ENCODE results near the gene HCFC1. TPM values are rescaled to one million over a fixed set of nuclear protein-coding genes. Genes with fewer than 3 reads are reported as not detected.

HCFC1 gene
- total and polyA plus RNA-seq, 9 of the 15 experiments (the other 6 are each of a cell fraction or from before 2014, with no cell fraction given): 2.8 to 133 (median 17.1) TPM

DNA sequence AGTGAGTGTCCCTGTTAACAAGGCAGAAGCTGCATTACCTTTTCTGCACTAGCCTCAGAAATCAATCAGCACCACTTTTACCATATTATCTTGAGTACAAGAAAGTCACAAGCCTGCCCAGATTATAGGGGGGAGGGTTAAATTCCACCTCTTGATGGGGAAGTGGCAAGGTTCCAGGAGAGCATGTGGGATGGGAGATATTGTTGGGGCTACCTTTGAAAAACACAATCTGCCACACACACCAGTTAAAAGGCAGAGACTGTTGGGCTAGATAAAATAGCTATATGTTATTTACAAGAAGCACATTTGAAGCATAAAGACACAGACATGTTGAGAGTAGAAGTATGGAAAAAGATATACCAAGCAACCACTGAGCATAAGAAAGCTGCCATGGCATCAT, 73.7 kb downstream of the HCFC1 start (continued):
- no peak for TF ChIP-seq ZNF124 (CRISPR knock-in tag; IDR thresholded peaks at IDR 0.05)
- TF ChIP-seq ZNF57 (CRISPR knock-in tag; IDR thresholded peaks at IDR 0.05): no peak
- TF ChIP-seq, protein P1, sequence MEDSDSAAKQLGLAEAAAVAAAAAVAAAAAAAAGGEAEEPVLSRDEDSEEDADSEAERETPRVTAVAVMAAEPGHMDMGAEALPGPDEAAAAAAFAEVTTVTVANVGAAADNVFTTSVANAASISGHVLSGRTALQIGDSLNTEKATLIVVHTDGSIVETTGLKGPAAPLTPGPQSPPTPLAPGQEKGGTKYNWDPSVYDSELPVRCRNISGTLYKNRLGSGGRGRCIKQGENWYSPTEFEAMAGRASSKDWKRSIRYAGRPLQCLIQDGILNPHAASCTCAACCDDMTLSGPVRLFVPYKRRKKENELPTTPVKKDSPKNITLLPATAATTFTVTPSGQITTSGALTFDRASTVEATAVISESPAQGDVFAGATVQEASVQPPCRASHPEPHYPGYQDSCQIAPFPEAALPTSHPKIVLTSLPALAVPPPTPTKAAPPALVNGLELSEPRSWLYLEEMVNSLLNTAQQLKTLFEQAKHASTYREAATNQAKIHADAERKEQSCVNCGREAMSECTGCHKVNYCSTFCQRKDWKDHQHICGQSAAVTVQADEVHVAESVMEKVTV (CRISPR knock-in tag; IDR thresholded peaks at IDR 0.05): no peak
- no peak for TF ChIP-seq CREBBP (IDR thresholded peaks at IDR 0.05; ENCODE audit: low read depth, low read length)
- TF ChIP-seq BDP1 (IDR thresholded peaks at IDR 0.05; ENCODE audit: insufficient read depth, insufficient read length): no peak
- TF ChIP-seq, protein P2, sequence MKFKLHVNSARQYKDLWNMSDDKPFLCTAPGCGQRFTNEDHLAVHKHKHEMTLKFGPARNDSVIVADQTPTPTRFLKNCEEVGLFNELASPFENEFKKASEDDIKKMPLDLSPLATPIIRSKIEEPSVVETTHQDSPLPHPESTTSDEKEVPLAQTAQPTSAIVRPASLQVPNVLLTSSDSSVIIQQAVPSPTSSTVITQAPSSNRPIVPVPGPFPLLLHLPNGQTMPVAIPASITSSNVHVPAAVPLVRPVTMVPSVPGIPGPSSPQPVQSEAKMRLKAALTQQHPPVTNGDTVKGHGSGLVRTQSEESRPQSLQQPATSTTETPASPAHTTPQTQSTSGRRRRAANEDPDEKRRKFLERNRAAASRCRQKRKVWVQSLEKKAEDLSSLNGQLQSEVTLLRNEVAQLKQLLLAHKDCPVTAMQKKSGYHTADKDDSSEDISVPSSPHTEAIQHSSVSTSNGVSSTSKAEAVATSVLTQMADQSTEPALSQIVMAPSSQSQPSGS (CRISPR knock-in tag; IDR thresholded peaks at IDR 0.05): no peak
- TF ChIP-seq, protein P3, sequence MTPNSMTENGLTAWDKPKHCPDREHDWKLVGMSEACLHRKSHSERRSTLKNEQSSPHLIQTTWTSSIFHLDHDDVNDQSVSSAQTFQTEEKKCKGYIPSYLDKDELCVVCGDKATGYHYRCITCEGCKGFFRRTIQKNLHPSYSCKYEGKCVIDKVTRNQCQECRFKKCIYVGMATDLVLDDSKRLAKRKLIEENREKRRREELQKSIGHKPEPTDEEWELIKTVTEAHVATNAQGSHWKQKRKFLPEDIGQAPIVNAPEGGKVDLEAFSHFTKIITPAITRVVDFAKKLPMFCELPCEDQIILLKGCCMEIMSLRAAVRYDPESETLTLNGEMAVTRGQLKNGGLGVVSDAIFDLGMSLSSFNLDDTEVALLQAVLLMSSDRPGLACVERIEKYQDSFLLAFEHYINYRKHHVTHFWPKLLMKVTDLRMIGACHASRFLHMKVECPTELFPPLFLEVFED (CRISPR knock-in tag; conservative IDR thresholded peaks at IDR 0.05): no peak
- no peak for TF ChIP-seq ZNF316 (IDR thresholded peaks at IDR 0.05)
- TF ChIP-seq MAFG (tag; conservative IDR thresholded peaks at IDR 0.05): no peak
- TF ChIP-seq, protein P4, sequence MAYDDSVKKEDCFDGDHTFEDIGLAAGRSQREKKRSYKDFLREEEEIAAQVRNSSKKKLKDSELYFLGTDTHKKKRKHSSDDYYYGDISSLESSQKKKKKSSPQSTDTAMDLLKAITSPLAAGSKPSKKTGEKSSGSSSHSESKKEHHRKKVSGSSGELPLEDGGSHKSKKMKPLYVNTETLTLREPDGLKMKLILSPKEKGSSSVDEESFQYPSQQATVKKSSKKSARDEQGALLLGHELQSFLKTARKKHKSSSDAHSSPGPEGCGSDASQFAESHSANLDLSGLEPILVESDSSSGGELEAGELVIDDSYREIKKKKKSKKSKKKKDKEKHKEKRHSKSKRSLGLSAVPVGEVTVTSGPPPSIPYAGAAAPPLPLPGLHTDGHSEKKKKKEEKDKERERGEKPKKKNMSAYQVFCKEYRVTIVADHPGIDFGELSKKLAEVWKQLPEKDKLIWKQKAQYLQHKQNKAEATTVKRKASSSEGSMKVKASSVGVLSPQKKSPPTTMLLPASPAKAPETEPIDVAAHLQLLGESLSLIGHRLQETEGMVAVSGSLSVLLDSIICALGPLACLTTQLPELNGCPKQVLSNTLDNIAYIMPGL (CRISPR knock-in tag; IDR thresholded peaks at IDR 0.05): no peak
- no peak for TF ChIP-seq TBP (optimal IDR thresholded peaks at IDR 0.05; ENCODE audit: low read depth, low read length)
- TF ChIP-seq E2F6 (IDR thresholded peaks at IDR 0.05; ENCODE audit: borderline replicate concordance in 1 of 2, extremely low read depth in 1 of 2, insufficient read depth in 1 of 2, insufficient read length in 1 of 2, low read depth in 1 of 2, low read length in 1 of 2, poor library complexity in 1 of 2, severe bottlenecking in 1 of 2): no peak
- TF ChIP-seq NFXL1 (CRISPR knock-in tag; IDR thresholded peaks at IDR 0.05): no peak
- no peak for TF ChIP-seq JUNB (CRISPR knock-in tag; conservative IDR thresholded peaks at IDR 0.05)
